Activated CD8-positive, alpha-beta memory T cell treated with anti-CD3 and anti-CD28 coated beads, Interleukin-2, amount 10 ng/mL, durations not matched to agents 7 days and 5 days (primary cell): ENCODE results near the gene LRIG3. TPM values are rescaled to one million over a fixed set of nuclear protein-coding genes. Genes with fewer than 3 reads are reported as not detected.
"Not testable (repeated sequence)": the region's sequence is repeated elsewhere in the genome, so short reads cannot be mapped to it uniquely, and the experiment has no call there.

Source experiments
- ATAC-seq: fragments of 150-1000 bp; cut with Tn5 transposase; one replicate; pipeline ENCODE4 v1.10.0; 2021; ENCODE audit warnings: moderate library complexity
- CTCF ChIA-PET: fragments of 350-600 bp; sonication (Branson Sonifier 250); formaldehyde crosslinking; loops from one replicate; lab custom pipeline; 2021; ENCODE audit warnings: antibody characterized with exemption; lab: Charles Lee
- DNase-seq: peaks from one replicate; pipeline ENCODE4 v3.0.0-alpha.2; 2020
- H3K27ac Mint-ChIP-seq: one replicate; pipeline ENCODE4 v1.8.0; 2021; ENCODE audit warnings: mild to moderate bottlenecking, mixed read lengths
- H3K27me3 Mint-ChIP-seq: one replicate; pipeline ENCODE4 v1.8.0; 2021; ENCODE audit warnings: mixed read lengths
- H3K36me3 Mint-ChIP-seq: one replicate; pipeline ENCODE4 v1.8.0; 2021; ENCODE audit warnings: mild to moderate bottlenecking, mixed read lengths
- H3K4me1 Mint-ChIP-seq: one replicate; pipeline ENCODE4 v1.8.0; 2021; ENCODE audit warnings: mixed read lengths
- H3K4me3 Mint-ChIP-seq: one replicate; pipeline ENCODE4 v1.8.0; 2021; ENCODE audit warnings: mild to moderate bottlenecking, moderate library complexity, mixed read lengths
- H3K9me3 Mint-ChIP-seq: one replicate; pipeline ENCODE4 v1.8.0; 2022; ENCODE audit warnings: low read depth, mixed read lengths
- total RNA-seq, 2 experiments: library from RNA; stranded (reverse); gene quantifications; one replicate each; pipeline ENCODE4 v1.2.3, GENCODE V29; 2021

Gene LRIG3
- total RNA-seq, 2 experiments from 2014 or later, result 0.30 TPM; not detected in 1

DNA sequence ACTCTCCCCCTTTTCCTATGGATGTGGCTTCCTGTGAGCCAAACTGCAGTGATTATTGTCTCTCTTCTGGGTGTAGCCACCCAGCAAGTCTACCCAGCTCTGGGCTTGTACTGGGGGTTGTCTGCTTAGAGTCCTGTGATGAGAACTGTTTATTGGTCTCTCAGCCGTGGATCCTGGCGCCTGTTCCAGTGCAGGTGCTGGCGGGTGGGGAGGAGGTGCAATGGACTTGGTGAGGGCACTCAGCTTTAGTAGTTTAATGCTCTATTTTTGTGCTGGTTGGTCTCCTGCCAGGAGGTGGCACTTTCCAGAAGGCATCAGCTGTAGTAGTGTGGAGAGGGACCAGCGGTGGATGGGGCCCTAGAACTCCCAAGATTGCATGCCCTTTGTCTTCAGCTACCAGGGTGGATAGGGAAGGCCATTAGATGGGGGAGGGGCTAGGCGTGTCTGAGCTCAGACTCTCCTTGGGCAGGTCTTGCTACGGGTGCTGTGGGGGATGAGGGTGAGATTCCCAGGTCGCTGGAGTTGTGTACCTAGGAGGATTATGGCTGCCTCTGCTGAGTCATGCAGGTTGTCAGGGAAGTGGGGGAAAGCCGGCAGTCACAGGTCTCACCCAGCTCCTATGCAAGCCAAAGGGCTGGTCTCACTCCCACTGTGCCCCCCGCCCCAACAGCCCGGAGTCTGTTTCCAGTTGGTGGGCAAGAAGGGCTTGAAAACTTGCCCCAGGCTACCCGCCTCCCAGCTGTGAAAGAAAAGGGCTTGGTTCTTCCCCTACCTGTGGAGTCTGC lies 29.8 kb upstream of the LRIG3 start:
- not testable (repeated sequence) for H3K36me3 Mint-ChIP-seq, ATAC-seq, H3K4me3 Mint-ChIP-seq

DNA sequence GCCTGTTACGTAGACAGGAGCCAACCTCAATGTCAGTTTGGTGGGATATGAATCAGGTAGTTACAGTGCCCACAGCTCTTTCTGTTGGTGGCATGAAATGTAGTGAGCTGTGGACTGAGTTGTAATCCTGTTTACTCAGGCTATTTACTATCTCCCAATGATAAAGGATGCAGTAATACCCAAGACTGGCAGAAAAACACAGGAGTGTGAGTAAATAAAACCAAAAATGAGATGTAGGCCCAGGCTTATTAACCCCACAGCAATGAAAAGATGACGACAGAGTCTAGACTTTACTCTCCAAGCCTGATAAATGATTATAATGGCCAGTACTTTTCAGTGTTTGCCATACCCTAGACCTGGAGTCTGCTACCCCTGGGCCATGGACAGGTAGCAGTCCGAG lies 22.8 kb upstream of the LRIG3 start:
- no peak overlapping the region for H3K27ac Mint-ChIP-seq
- CTCF ChIA-PET, result no interaction called here

More for the DNA sequence above, 29.8 kb upstream of the LRIG3 start:
- H3K4me1 Mint-ChIP-seq, CTCF ChIA-PET, DNase-seq, H3K27me3 Mint-ChIP-seq, H3K27ac Mint-ChIP-seq: not testable (repeated sequence)
- peaks cover 10% of the 10 kb centered on the region for H3K9me3 Mint-ChIP-seq

GRCh38 chr12:58942345-58942744 lies 22.0 kb upstream of the LRIG3 start:
- no peak for DNase-seq
- no peak overlapping the region for H3K27ac Mint-ChIP-seq
- peaks cover 1% of the 10 kb centered on the region for H3K9me3 Mint-ChIP-seq
- H3K4me3 Mint-ChIP-seq, result no peak overlapping the region
- H3K4me1 Mint-ChIP-seq, result no peaks in the 10 kb centered on the region
- no peaks in the 10 kb centered on the region for H3K27me3 Mint-ChIP-seq
- CTCF ChIA-PET, result no interaction called here
- no peaks in the 10 kb centered on the region for H3K36me3 Mint-ChIP-seq
- no peak for ATAC-seq

More for the DNA sequence above, 22.8 kb upstream of the LRIG3 start:
- Mint-ChIP-seq H3K27me3 (no peaks in the 10 kb centered on the region), H3K4me3 (no peak overlapping the region), H3K4me1 (no peaks in the 10 kb centered on the region), H3K9me3 (peaks cover 2% of the 10 kb centered on the region), H3K36me3 (no peaks in the 10 kb centered on the region)
- no peak for ATAC-seq
- no peak for DNase-seq

GRCh38 chr12:58939399-58940100 lies 19.2 kb upstream of the LRIG3 start:
- CTCF ChIA-PET, result no interaction called here
- ATAC-seq, result no peak
- no peak overlapping the region for H3K4me3 Mint-ChIP-seq
- no peak for DNase-seq
- no peaks in the 10 kb centered on the region for H3K27me3 Mint-ChIP-seq
- H3K36me3 Mint-ChIP-seq, result no peaks in the 10 kb centered on the region
- H3K27ac Mint-ChIP-seq, result no peak overlapping the region
- no peaks in the 10 kb centered on the region for H3K4me1 Mint-ChIP-seq
- no peaks in the 10 kb centered on the region for H3K9me3 Mint-ChIP-seq

DNA sequence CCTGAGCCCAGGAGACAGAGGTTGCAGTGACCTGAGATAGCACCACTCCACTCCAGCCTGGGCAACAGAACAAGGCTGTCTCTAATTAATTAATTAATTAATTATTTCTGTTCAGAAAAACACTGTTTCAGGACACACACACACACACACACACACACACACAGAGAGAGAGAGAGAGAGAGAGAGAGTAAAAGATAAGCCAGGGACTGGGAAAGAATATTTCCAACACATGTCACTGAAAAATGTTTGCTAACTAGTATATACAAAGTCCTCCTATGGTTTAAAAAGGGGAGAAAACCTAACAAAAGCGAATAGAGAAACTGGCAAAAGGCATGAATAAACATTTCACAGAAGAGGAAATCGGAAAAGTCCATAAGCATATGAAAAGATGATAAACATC lies 18.1 kb upstream of the LRIG3 start:
- Mint-ChIP-seq H3K4me3 (no peak overlapping the region), H3K4me1 (no peaks in the 10 kb centered on the region), H3K9me3 (no peaks in the 10 kb centered on the region), H3K27me3 (no peaks in the 10 kb centered on the region), H3K36me3 (no peaks in the 10 kb centered on the region), H3K27ac (no peak overlapping the region)
- DNase-seq (no peak), ATAC-seq (no peak)
- CTCF ChIA-PET, result no interaction called here

DNA sequence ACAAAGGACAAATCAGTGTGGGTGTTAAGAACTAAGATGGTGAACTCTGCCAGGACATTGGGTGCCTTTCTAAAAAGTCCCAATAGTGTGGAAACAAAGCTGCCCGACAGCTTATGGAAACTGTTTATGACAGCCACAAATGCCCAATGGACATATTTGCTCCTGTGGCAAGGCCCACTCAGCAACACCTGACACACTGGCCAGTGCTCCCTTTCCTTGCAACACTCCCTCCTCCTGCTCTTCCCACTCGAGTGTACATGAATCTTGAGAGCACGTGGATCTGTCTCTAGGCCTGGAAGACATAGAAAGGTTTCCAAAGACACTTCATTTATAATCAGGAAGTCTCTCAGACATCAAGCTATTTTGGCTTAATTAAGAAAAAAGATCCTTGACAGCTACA lies 14.2 kb upstream of the LRIG3 start:
- Mint-ChIP-seq H3K4me3 (no peak overlapping the region), H3K27ac (no peak overlapping the region), H3K27me3 (no peaks in the 10 kb centered on the region), H3K9me3 (no peaks in the 10 kb centered on the region), H3K36me3 (no peaks in the 10 kb centered on the region), H3K4me1 (no peaks in the 10 kb centered on the region)
- CTCF ChIA-PET, result no interaction called here
- no peak for ATAC-seq
- no peak for DNase-seq

DNA sequence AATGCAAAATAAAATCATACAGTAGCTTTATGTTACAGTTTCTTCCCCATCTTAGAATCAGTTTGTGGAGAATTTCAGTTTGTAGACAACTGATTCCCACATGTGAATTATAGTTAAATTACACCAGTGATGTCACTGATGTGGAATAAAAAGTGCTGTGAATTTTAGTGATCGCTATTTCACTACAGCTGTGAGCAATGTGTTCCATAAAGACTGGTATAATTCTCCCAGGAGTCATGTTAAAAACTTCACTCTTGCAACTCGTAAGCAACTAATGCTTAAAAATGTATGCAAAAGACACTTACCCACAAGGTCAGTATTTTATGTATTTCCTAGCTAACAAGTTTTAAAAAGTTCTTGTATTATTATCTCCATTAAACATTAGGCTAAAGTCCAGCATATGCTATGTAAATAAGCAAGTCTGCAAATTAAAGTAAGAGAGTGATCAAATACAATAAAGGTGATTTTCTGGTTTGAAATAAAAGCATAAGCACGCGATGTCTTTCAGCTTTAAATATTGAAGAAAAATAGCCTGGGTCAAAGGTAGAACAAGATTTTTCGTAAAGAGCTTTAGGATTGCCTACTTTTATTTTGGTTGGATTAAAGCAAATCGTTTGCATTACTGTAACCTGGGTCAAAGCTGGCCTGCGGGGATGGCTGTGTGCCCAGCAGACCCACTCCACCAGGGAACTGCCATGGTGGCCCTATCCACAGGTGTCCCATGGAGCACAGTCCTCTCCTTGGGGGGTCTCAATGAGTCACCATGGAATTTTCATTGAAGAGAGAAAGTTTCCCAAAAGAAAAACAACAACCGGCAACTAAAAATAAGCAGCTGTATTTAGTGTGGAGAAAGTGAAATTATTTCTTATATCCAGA lies 12.7 kb upstream of the LRIG3 start:
- no peak for DNase-seq
- Mint-ChIP-seq H3K27ac (no peak overlapping the region), H3K27me3 (no peaks in the 10 kb centered on the region), H3K9me3 (no peaks in the 10 kb centered on the region), H3K4me3 (no peak overlapping the region), H3K4me1 (no peaks in the 10 kb centered on the region), H3K36me3 (no peaks in the 10 kb centered on the region)
- ATAC-seq, result no peak
- CTCF ChIA-PET, result interaction anchor here (0.8 kb wide), 1 partner anchor 16 kb away, joined by 3 read pairs; no protein-coding TSS in a partner anchor

GRCh38 chr12:58931518-58931917 lies 11.2 kb upstream of the LRIG3 start:
- CTCF ChIA-PET, result no interaction called here
- Mint-ChIP-seq H3K27ac (no peak overlapping the region), H3K27me3 (no peaks in the 10 kb centered on the region), H3K36me3 (no peaks in the 10 kb centered on the region), H3K4me3 (no peak overlapping the region), H3K4me1 (no peaks in the 10 kb centered on the region), H3K9me3 (no peaks in the 10 kb centered on the region)
- DNase-seq, result no peak
- no peak for ATAC-seq

DNA sequence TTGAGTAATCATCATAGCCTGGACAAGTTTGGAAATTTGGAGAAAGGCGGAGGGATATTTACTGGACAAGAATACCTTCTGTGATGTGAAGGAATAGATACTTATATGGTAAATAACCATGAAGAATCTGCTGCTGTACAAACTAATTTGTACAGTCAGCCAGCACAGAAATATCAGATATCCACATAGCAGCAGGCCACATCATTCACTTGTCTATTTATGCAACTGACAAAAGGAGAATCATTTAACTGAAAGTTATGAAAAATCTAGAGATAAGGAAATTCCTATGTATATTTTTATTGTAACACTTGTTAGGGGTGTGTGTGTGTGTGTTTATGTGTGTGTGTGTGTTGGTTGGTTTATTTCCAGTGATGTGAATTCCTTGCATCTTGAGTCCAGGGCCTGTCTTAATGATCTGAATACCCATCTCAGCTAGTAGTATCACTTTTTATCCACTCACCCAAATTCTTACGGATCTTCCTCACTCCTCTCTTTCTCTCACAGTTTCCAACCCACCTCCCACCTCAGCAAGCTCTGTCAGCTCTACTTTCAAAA lies 10.5 kb upstream of the LRIG3 start:
- no peak overlapping the region for H3K4me3 Mint-ChIP-seq
- no peak overlapping the region for H3K27ac Mint-ChIP-seq
- no peak for ATAC-seq
- H3K9me3 Mint-ChIP-seq, result no peaks in the 10 kb centered on the region
- CTCF ChIA-PET, result no interaction called here
- H3K4me1 Mint-ChIP-seq, result no peaks in the 10 kb centered on the region
- no peak for DNase-seq
- H3K36me3 Mint-ChIP-seq, result no peaks in the 10 kb centered on the region
- no peaks in the 10 kb centered on the region for H3K27me3 Mint-ChIP-seq

- CTCF ChIA-PET, result no interaction called here
- no peak overlapping the region for H3K27ac Mint-ChIP-seq
- no peaks in the 10 kb centered on the region for H3K4me1 Mint-ChIP-seq
- H3K4me3 Mint-ChIP-seq, result no peak overlapping the region
- no peaks in the 10 kb centered on the region for H3K27me3 Mint-ChIP-seq
- DNase-seq, result no peak
- no peak for ATAC-seq
- H3K36me3 Mint-ChIP-seq, result no peaks in the 10 kb centered on the region
- H3K9me3 Mint-ChIP-seq, result no peaks in the 10 kb centered on the region
These were observed 6.8 kb upstream of the LRIG3 start for GRCh38 chr12:58927120-58927519.

DNA sequence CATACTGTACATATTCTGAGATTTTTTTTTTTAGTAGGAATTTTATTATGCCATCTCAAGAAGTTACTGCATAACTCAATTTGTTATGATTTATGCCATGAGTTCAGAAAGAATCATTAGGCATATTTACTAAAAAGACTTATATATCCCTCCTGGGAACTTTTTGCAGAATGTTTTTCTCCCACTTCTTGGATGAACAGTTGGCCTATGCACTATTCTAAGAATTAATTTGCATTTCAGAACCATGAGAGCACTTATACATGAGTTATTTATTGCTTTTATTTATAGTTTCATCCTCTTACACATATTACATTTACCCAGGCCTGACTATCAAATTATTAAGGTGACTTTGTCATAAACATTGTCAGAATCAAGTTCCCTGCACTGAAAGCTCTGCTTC lies 6.3 kb upstream of the LRIG3 start:
- no peaks in the 10 kb centered on the region for H3K9me3 Mint-ChIP-seq
- ATAC-seq (no peak), DNase-seq (no peak)
- CTCF ChIA-PET, result no interaction called here
- H3K4me3 Mint-ChIP-seq, result no peak overlapping the region
- peaks cover under 1% of the 10 kb centered on the region for H3K27me3 Mint-ChIP-seq
- no peak overlapping the region for H3K27ac Mint-ChIP-seq
- no peaks in the 10 kb centered on the region for H3K36me3 Mint-ChIP-seq
- no peaks in the 10 kb centered on the region for H3K4me1 Mint-ChIP-seq

DNA sequence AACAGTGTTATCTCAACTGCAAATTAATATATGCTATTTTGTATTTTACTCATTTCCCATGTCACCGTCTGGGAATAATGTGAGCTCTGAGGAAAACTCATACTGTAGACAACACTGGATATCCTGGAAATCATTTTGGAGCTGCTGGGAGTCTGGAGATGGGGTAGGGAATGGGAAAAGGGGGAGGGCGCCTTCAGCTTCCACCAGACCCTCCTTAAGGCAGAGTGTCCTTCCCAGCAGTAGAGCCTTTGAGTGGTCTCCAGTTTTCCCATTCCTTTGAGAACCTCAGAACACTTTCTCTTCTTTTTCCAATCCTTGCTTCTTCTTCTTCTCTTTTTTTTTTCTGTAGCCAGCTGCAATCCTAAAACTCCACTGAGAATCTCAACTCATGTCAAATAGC lies 5.4 kb upstream of the LRIG3 start:
- no peak for ATAC-seq
- Mint-ChIP-seq H3K27me3 (peaks cover 4% of the 10 kb centered on the region), H3K4me3 (no peak overlapping the region), H3K4me1 (no peaks in the 10 kb centered on the region), H3K27ac (no peak overlapping the region), H3K36me3 (no peaks in the 10 kb centered on the region), H3K9me3 (no peaks in the 10 kb centered on the region)
- DNase-seq, result no peak
- CTCF ChIA-PET, result no interaction called here

- Mint-ChIP-seq H3K9me3 (no peaks in the 10 kb centered on the region), H3K36me3 (no peaks in the 10 kb centered on the region), H3K27me3 (peaks cover 10% of the 10 kb centered on the region), H3K4me1 (peaks cover 3% of the 10 kb centered on the region), H3K27ac (no peak overlapping the region), H3K4me3 (no peak overlapping the region)
- DNase-seq, result no peak
- CTCF ChIA-PET, result no interaction called here
- ATAC-seq, result no peak
These were observed 4.9 kb upstream of the LRIG3 start for GRCh38 chr12:58925111-58925611.
